Mammary epithelial cell (primary cell): ENCODE measurements around the gene TMEM134.

Experiments
- EZH2 ChIP-seq: IDR thresholded peaks from 2 replicates; pipeline ENCODE4 v1.6.1; 2012; ENCODE audit warnings: low read length, inconsistent platforms, borderline replicate concordance
- TF ChIP-seq, protein P1 (sequence below), 2 donors: IDR thresholded peaks in 1 of 2; conservative IDR thresholded peaks in 1 of 2; 2 replicates each; pipeline ENCODE4 v1.5.1; 2011 to 2012; ENCODE audit warnings: inconsistent platforms in 2 of 2, low read length in 2 of 2, mild to moderate bottlenecking in 2 of 2, control low read depth in 1 of 2, low read depth in 1 of 2; ENCODE audit not compliant: insufficient read depth in 1 of 2; ENCODE audit errors: extremely low read depth in 1 of 2

DNA sequence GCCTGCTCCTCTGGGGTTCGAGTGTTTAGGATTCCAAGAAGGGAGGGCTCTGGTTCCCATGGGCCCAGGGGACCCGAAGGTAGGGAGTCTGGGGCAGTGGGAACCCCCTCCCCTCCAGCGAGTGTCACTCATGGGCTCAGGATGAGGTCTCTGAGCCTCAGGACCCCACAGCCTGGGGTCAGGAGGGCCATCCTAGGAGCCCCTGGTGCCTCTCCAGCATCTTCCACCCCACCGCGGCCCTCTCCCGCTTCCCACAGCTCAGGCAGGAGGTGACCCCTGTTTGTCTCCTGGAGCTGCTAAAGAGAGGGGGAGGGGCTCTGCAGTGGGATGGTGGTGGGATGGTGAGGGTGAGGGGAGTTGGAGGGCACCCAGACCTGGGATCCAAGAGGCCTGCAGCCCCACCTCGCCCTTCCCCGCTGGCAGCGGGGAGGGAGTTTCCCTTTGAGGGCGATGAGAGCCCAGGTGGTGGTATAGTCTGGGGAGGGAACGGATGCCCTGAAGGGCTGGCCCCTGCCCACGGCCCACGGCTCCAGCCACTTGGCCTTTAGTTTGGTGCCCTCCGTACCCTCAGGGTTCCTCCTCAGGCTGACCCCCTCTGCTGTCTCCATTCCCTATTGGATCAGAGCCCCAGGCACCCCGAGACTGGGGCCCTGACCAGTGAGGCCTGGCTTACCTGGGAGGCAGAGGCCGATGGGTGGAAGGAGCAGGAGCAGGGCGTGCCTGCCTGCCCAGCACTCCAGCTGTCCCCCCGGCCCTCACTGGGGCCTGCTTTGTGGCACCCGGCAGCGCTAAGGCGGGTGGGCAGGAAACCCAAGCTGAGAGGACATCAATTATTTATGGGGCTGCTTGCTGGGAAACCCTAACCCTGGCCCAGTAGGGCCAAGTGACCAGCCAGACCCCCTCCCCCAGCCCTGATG lies 15.0 kb downstream of the TMEM134 start:
- TF ChIP-seq, protein P1, sequence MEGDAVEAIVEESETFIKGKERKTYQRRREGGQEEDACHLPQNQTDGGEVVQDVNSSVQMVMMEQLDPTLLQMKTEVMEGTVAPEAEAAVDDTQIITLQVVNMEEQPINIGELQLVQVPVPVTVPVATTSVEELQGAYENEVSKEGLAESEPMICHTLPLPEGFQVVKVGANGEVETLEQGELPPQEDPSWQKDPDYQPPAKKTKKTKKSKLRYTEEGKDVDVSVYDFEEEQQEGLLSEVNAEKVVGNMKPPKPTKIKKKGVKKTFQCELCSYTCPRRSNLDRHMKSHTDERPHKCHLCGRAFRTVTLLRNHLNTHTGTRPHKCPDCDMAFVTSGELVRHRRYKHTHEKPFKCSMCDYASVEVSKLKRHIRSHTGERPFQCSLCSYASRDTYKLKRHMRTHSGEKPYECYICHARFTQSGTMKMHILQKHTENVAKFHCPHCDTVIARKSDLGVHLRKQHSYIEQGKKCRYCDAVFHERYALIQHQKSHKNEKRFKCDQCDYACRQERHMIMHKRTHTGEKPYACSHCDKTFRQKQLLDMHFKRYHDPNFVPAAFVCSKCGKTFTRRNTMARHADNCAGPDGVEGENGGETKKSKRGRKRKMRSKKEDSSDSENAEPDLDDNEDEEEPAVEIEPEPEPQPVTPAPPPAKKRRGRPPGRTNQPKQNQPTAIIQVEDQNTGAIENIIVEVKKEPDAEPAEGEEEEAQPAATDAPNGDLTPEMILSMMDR (conservative IDR thresholded peaks at IDR 0.05 in 1 of 2, IDR thresholded peaks at IDR 0.05 in 1 of 2; ENCODE audit: extremely low read depth in 1 of 2, insufficient read depth in 1 of 2, low read depth in 1 of 2, low read length in 2 of 2): no peak
- TF ChIP-seq EZH2: no peak
